GM12878 (cell line): Measurements from ENCODE around the gene AHCYL2. TPM values are rescaled to one million over a fixed set of nuclear protein-coding genes. Genes with fewer than 3 reads are reported as not detected.

Experiments used
- ATAC-seq: fragments of 200-7000 bp; cut with Tn5 transposase; 3 replicates; pipeline ENCODE4 v1.9.1; 2020; ENCODE audit warnings: mild to moderate bottlenecking, moderate library complexity
- BruUV-seq: library from RNA; stranded (reverse); fragments of 400-500 nt; replicated peaks from 2 replicates; lab custom pipeline; 2021; lab: Mats Ljungman, UMichigan
- CTCF ChIA-PET: fragments of 300-600 bp; sonication (Branson Sonifier 250); formaldehyde crosslinking; extraction: SDS; loops from one replicate; lab custom pipeline; 2021; ENCODE audit warnings: inconsistent platforms; lab: Yijun Ruan, JAX
- POLR2A ChIA-PET: fragments of 350-600 bp; formaldehyde crosslinking; extraction: SDS; loops from one replicate; lab custom pipeline; 2021; ENCODE audit warnings: inconsistent platforms; lab: Charles Lee
- RAD21 ChIA-PET: fragments of 300-600 bp; sonication (Branson Sonifier 250); formaldehyde crosslinking; loops from one replicate; lab custom pipeline; 2023; ENCODE audit warnings: antibody characterized with exemption; ENCODE audit not compliant: unreplicated experiment; lab: Charles Lee
- SMC1A ChIA-PET: fragments of 300-600 bp; sonication (Branson Sonifier 250); formaldehyde crosslinking; loops from one replicate; lab custom pipeline; 2023; ENCODE audit not compliant: unreplicated experiment, uncharacterized antibody; lab: Charles Lee
- DNase-seq: peaks from one replicate; pipeline ENCODE4 v3.0.0-alpha.2; 2011; ENCODE audit warnings: low read depth, low spot score
- FAIRE-seq: peaks from 3 replicates; lab custom pipeline; 2011; peaks lifted over from hg19 to GRCh38; lab: Jason Lieb, UNC
- H2AFZ ChIP-seq: 2 replicates; pipeline ENCODE4 v1.6.0; 2011; ENCODE audit warnings: low read depth, low read length, control low read depth; ENCODE audit not compliant: control insufficient read depth
- H3K27ac ChIP-seq: 2 replicates; pipeline ENCODE4 v1.5.1; 2011; ENCODE audit warnings: control low read depth; ENCODE audit not compliant: control insufficient read depth, insufficient read depth
- H3K27me3 ChIP-seq, 2 experiments: replicated peaks in 1 of 2; 2 replicates each; pipeline versions ENCODE4 v1.6.0 to v1.6.1; 2011; ENCODE audit warnings: low read length in 1 of 2; ENCODE audit not compliant: control insufficient read depth in 2 of 2, insufficient read depth in 2 of 2
- H3K36me3 ChIP-seq, 2 experiments: 2 replicates each; pipeline ENCODE4 v1.5.1; 2011; ENCODE audit warnings: low read length in 1 of 2; ENCODE audit not compliant: control insufficient read depth in 2 of 2, insufficient read depth in 2 of 2
- H3K4me1 ChIP-seq: 2 replicates; pipeline ENCODE4 v1.6.1; 2011; ENCODE audit warnings: mild to moderate bottlenecking, low read length, moderate library complexity, mixed read lengths; ENCODE audit not compliant: control insufficient read depth, insufficient read depth
- H3K4me2 ChIP-seq: 2 replicates; pipeline ENCODE4 v1.6.0; 2011; ENCODE audit warnings: control low read depth; ENCODE audit not compliant: control insufficient read depth, insufficient read depth
- H3K4me3 ChIP-seq: fragments of 200-600 bp; sonication (generic); 2 replicates; pipeline ENCODE4 v1.5.1; 2016
- H3K79me2 ChIP-seq: 2 replicates; pipeline ENCODE4 v1.6.0; 2011; ENCODE audit warnings: low read length; ENCODE audit not compliant: control insufficient read depth, insufficient read depth
- H3K9ac ChIP-seq: 2 replicates; pipeline ENCODE4 v1.8.0; 2011; ENCODE audit warnings: low read length, control low read depth, mixed read lengths; ENCODE audit not compliant: control insufficient read depth, insufficient read depth
- H3K9me3 ChIP-seq: replicated peaks from 3 replicates; pipeline ENCODE4 v1.5.1; 2011; ENCODE audit warnings: mild to moderate bottlenecking, low read length; ENCODE audit not compliant: control insufficient read depth, insufficient read depth
- H4K20me1 ChIP-seq: 2 replicates; pipeline ENCODE4 v1.6.0; 2011; ENCODE audit not compliant: control insufficient read depth, insufficient read depth
- EP300 ChIP-seq, 2 experiments: fragments of 150-350 bp in 1 of 2; IDR thresholded peaks; 2 replicates each; pipeline ENCODE4 v1.6.1; 2011 to 2012; ENCODE audit warnings: low read depth in 2 of 2, low read length in 2 of 2, borderline replicate concordance in 1 of 2, improper control_type of control experiment in 1 of 2, inconsistent platforms in 1 of 2; ENCODE audit not compliant: control insufficient read depth in 1 of 2
- NBN ChIP-seq: fragments of 450-650 bp; IDR thresholded peaks from 2 replicates; pipeline ENCODE4 v1.6.1; 2016
- NR2F1 ChIP-seq: fragments of 450-650 bp; conservative IDR thresholded peaks from 2 replicates; pipeline ENCODE4 v1.6.1; 2017; ENCODE audit warnings: mild to moderate bottlenecking
- PAX8 ChIP-seq: fragments of 450-650 bp; IDR thresholded peaks from 2 replicates; pipeline ENCODE4 v1.6.1; 2017; ENCODE audit warnings: mild to moderate bottlenecking, moderate library complexity
- POU2F2 ChIP-seq: IDR thresholded peaks from 3 replicates; pipeline ENCODE4 v1.6.1; 2011; ENCODE audit warnings: low read depth, mild to moderate bottlenecking, low read length, borderline replicate concordance
- RAD21 ChIP-seq: IDR thresholded peaks from 2 replicates; pipeline ENCODE4 v1.6.1; 2011; ENCODE audit warnings: mild to moderate bottlenecking, low read depth, low read length, moderate library complexity; ENCODE audit not compliant: insufficient read depth
- SMARCA5 ChIP-seq: fragments of 450-650 bp; IDR thresholded peaks from 2 replicates; pipeline ENCODE4 v1.6.1; 2017; ENCODE audit warnings: mild to moderate bottlenecking
- SMC3 ChIP-seq: IDR thresholded peaks from 2 replicates; pipeline ENCODE4 v1.6.1; 2011; ENCODE audit warnings: low read length, improper control_type of control experiment, borderline replicate concordance
- SP1 ChIP-seq: IDR thresholded peaks from one replicate; pipeline ENCODE4 v1.6.1; 2011; ENCODE audit warnings: low read depth, low read length
- ZNF24 ChIP-seq: fragments of 450-650 bp; IDR thresholded peaks from 2 replicates; pipeline ENCODE4 v1.6.1; 2017; ENCODE audit warnings: antibody characterized with exemption, mild to moderate bottlenecking
- ZNF592 ChIP-seq: fragments of 450-650 bp; IDR thresholded peaks from 2 replicates; pipeline ENCODE4 v1.6.1; 2017; ENCODE audit warnings: mild to moderate bottlenecking, moderate library complexity
- WGBS: methylation state at CpG from one replicate; pipeline ENCODE4 v1.1.6; 2016; ENCODE audit warnings: low lambda C conversion rate; ENCODE audit not compliant: insufficient replicate concordance, insufficient coverage; ENCODE audit errors: missing lambda C conversion rate; 5-methylcytosine and 5-hydroxymethylcytosine counted together
- in situ Hi-C: fragments of 300-500 bp; cut with MboI; formaldehyde crosslinking; loops from 9 replicates; pipeline ENCODE4 v1.14.3; 2018; ENCODE audit warnings: mixed read lengths
- intact Hi-C: fragments of 100-400 bp; cut with micrococcal nuclease; formaldehyde crosslinking; loops from one replicate; pipeline ENCODE4 v1.14.2; 2022; ENCODE audit not compliant: unreplicated experiment
- polyA plus RNA-seq, 11 experiments: library from polyadenylated mRNA; depleted of rRNA in 4 of 11; unstranded in 6 of 11; stranded (reverse) in 5 of 11; fragments of >200 nt; fragmentation: Nextera tagmentation in 4 of 11; fragmentation: Illumina TruSeq in 1 of 11; extraction: Ambion mirVana in 4 of 11; extraction: Trizol in 1 of 11; gene quantifications; 1 replicate in 1 of 11; 2 replicates in 10 of 11; pipeline versions ENCODE4 v1.2.1 to v1.2.3, GENCODE V29; 2011 to 2016; ENCODE audit warnings: inconsistent platforms in 2 of 11, missing spikeins in 2 of 11, low read depth in 1 of 11
- total RNA-seq, 4 experiments: library from RNA; depleted of rRNA in 3 of 4; stranded (reverse); fragments of >200 nt in 3 of 4; fragmentation: Illumina TruSeq in 1 of 4; extraction: Trizol in 1 of 4; gene quantifications; 2 replicates each; pipeline versions ENCODE4 v1.2.1 to v1.2.3, GENCODE V29; 2013 to 2021
- TF ChIP-seq, protein P1 (sequence below): fragments of 450-650 bp; IDR thresholded peaks from 2 replicates; pipeline ENCODE4 v1.6.1; 2017; ENCODE audit warnings: mild to moderate bottlenecking, moderate library complexity

AHCYL2 gene
- total and polyA plus RNA-seq, 10 of the 15 experiments (the other 5 are each of a cell fraction or from before 2014, with no cell fraction given) = 1.7 to 29.1 (median 5.4) TPM

DNA sequence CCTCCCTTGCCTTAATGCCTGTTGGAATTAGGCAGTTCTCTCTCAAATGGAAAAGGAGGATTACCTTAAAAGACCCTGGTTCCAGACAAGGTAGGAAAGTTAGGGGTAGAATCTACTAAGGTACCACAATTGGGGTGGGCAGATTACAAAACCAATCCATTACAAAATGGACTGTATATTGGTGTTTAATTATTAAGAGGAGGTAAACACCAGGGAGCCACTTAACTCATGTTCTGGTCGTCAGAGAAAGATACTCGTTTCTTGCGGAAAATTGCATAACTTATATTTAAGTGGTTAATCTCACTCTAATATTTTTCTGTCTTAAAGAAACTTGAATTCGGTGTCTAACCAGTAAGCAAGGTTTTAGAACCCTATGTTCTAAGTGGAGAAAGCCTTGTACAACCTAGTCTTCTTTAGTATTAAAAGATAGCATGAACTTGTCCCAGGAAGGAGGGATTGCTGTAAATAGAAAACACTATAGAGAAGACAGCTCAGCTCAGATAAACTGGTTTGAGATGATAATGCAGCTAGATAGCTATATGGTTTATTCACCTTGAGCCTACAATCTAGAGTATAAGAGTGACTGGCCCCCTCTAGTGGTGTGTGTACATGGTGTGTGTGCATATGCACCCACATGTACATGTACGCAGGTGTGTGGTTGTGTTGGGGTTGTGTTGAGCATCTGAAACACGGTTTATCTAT lies 151.4 kb downstream of the AHCYL2 start:
- FAIRE-seq = peak; percentile 93
- H2AFZ ChIP-seq = no peak overlapping the region
- 47% methylated on average over 6 of the region's 6 CpGs for WGBS
- ChIA-PET RAD21 (interaction anchor here (0.6 to 16.7 kb wide), 21 partner anchors 9 to 449 kb away, joined by 3 to 333 read pairs (median 5); partner anchors contain the start of gene STRIP2), SMC1A (interaction anchor here (0.7 to 18.3 kb wide), 24 partner anchors 8 to 635 kb away, joined by 3 to 451 read pairs (median 4); partner anchors contain the start of gene STRIP2), CTCF (interaction anchor here (0.5 to 16.9 kb wide), 40 partner anchors 8 to 1515 kb away, joined by 3 to 561 read pairs (median 4); partner anchors contain the start of genes AHCYL2 and STRIP2), POLR2A (interaction anchor here (0.5 to 3.8 kb wide), 8 partner anchors 8 to 67 kb away, joined by 3 to 22 read pairs (median 4); no protein-coding TSS in a partner anchor)
- no peaks in the 10 kb centered on the region for H3K27me3 ChIP-seq
- BruUV-seq = no TSS peak
- no peak overlapping the region for H3K4me3 ChIP-seq
- H3K9me3 ChIP-seq = no peaks in the 10 kb centered on the region
- H3K4me2 ChIP-seq = no peak overlapping the region
- no peak overlapping the region for H3K9ac ChIP-seq
- peaks cover 8% of the 10 kb centered on the region; the same call in 1 of the 2 replicates for H3K4me1 ChIP-seq
- no peaks in the 10 kb centered on the region for H4K20me1 ChIP-seq
- ATAC-seq = peak; percentile 98
- H3K27ac ChIP-seq = no peak overlapping the region
- H3K79me2 ChIP-seq = no peaks in the 10 kb centered on the region
- intact Hi-C loops = no loop called here
- no peaks in the 10 kb centered on the region for H3K36me3 ChIP-seq
- no peak for DNase-seq
- in situ Hi-C loops = no loop called here
- TF ChIP-seq ZNF592 (0 out of 2 replicates have a peak, but pooled peaks have one; percentile 49), SMARCA5 (peak; percentile 61; the same call in 1 of the 2 replicates), PAX8 (peak; percentile 88; the same call in 1 of the 2 replicates), POU2F2 (peak; percentile 58; the same call in 1 of the 3 replicates), NBN (0 out of 2 replicates have a peak, but pooled peaks have one; percentile 21), NR2F1 (no peak), ZNF24 (peak; percentile 33; the same call in 1 of the 2 replicates), EP300 (IDR thresholded peaks at IDR 0.05; ENCODE audit: borderline replicate concordance in 1 of 2, control insufficient read depth in 1 of 2, low read depth in 2 of 2, low read length in 2 of 2) (no peak), SP1 (no peak), RAD21 (peak; percentile 52), SMC3 (peak; percentile 62; the same call in 1 of the 2 replicates)
- TF ChIP-seq, protein P1, sequence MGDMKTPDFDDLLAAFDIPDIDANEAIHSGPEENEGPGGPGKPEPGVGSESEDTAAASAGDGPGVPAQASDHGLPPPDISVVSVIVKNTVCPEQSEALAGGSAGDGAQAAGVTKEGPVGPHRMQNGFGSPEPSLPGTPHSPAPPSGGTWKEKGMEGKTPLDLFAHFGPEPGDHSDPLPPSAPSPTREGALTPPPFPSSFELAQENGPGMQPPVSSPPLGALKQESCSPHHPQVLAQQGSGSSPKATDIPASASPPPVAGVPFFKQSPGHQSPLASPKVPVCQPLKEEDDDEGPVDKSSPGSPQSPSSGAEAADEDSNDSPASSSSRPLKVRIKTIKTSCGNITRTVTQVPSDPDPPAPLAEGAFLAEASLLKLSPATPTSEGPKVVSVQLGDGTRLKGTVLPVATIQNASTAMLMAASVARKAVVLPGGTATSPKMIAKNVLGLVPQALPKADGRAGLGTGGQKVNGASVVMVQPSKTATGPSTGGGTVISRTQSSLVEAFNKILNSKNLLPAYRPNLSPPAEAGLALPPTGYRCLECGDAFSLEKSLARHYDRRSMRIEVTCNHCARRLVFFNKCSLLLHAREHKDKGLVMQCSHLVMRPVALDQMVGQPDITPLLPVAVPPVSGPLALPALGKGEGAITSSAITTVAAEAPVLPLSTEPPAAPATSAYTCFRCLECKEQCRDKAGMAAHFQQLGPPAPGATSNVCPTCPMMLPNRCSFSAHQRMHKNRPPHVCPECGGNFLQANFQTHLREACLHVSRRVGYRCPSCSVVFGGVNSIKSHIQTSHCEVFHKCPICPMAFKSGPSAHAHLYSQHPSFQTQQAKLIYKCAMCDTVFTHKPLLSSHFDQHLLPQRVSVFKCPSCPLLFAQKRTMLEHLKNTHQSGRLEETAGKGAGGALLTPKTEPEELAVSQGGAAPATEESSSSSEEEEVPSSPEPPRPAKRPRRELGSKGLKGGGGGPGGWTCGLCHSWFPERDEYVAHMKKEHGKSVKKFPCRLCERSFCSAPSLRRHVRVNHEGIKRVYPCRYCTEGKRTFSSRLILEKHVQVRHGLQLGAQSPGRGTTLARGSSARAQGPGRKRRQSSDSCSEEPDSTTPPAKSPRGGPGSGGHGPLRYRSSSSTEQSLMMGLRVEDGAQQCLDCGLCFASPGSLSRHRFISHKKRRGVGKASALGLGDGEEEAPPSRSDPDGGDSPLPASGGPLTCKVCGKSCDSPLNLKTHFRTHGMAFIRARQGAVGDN = 0 out of 2 replicates have a peak, but pooled peaks have one; percentile 19
